ENCODE results near the gene CMYA5.
A peak's percentile ranks its signal among the peaks of the same experiment; 100 is the strongest.
"Not testable (repeated sequence)": the region's sequence is repeated elsewhere in the genome, so short reads cannot be mapped to it uniquely, and the experiment has no call there.

The CMYA5 gene

GRCh38 chr5:79689541-79690466 is at the start of gene CMYA5:
Gene CMYA5, plus strand, starts transcription at chr5:79689836. Its CDS starts 72 bp downstream, at chr5:79689908.
- DNase-seq: peak in 4 of 14 donors; percentile 2 to 32 (median 20)

DNA sequence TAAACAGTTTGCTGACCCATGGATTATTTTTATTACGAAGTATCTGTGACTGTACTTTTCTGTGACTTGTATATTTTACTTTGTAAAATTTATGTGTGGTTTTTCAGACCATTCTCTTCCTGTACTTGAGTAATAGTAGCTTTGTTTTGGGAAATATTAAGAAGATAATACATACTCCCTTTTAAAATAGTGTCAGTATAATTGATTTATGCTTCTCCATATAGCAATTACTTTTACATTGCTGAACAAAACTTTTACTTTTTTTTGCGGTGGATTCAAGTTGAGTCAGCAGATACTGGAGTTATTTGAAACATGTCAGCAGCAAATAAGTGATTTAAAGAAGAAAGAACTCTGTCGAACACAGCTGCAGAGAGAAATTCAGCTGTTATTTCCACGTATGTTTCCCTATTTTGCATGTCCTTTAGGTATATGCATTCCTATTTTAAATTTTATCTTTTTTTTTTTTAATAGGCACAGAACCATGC is 49.0 kb upstream of the CMYA5 start:
- no peak for DNase-seq

GRCh38 chr5:79641414-79641813 is 48.2 kb upstream of the CMYA5 start:
- no peak for DNase-seq

GRCh38 chr5:79642210-79642609 is 47.4 kb upstream of the CMYA5 start:
- DNase-seq: no peak

DNA sequence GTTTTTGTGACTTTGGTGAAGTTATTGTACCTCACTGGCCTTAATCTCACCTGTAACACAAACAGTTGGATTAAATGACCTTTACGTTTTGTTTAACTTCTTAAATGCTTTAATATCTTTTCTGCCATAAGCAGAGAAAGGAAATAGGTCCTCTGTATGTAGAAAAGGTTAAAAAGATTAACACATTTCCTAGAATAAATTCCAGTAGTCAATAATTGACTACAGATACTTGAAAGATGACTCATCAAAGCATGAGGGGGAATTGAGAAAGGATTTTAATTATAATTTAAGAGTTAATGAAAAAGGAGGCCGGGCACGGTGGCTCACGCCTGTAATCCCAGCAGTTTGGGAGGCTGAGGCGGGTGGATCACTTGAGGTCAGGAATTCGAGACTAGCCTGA is 35.8 kb upstream of the CMYA5 start:
- DNase-seq: no peak

GRCh38 chr5:79663212-79663611 is 26.4 kb upstream of the CMYA5 start:
- DNase-seq: no peak

DNA sequence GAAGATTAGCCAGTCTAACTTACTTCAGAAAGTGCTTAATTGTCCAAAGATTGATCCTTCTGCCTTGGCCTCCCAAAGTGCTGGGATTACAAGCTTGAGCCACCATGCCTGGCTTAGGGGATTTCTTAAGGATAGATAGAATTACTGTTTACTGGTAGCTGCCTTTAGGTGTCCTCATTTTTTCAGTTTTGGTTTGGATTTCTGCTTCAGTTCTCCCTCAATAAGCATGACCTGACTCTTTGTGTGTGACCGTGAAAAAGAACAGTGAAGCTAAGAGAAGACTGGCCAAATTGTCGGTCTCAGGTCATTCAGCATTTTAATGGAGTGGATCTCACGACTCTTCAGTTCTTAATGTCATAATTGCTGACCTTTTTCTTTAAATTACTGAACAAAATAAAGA is 22.9 kb upstream of the CMYA5 start:
- DNase-seq: peak in 1 of 14 donors; percentile 3

GRCh38 chr5:79672392-79672791 is 17.2 kb upstream of the CMYA5 start:
- DNase-seq: no peak

DNA sequence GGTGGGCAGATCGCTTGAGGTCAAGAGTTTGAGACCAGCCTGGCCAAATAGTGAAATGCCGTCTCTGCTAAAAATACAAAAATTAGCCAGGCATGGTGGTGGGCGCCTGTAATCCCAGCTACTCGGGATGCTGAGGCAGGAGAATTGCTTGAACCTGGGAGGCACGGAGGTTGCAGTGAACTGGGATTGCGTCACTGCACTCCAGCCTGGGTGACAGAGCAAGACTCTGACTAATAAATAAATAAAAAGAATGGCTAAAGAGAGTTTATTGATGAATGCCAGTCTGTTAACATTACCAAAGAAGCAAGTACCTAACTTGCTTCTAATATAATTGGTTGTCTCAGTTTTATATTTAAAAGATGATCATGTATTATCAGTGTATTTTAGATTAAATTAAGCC is 13.3 kb upstream of the CMYA5 start:
- DNase-seq: not testable (repeated sequence)

DNA sequence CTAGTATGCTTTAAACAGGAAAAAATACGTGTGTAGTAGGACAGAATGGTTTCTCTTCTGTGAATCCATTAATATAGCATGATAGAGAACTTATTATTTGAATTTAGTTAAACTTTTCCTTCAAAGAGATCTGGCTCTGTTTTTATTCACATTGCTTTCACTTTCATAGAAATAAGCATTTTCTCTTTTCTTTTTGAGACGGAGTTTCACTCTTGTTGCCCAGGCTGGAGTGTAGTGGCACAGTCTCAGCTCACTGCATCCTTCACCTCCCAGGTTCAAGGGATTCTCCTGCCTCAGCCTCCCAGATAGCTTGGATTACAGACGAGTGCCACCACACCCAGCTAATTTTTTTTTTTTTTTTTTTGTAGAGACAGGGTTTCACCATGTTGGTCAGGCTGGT is 7.5 kb upstream of the CMYA5 start:
- DNase-seq: not testable (repeated sequence)

- no peak for DNase-seq
These were observed 4.9 kb upstream of the CMYA5 start for GRCh38 chr5:79684782-79685181.

DNA sequence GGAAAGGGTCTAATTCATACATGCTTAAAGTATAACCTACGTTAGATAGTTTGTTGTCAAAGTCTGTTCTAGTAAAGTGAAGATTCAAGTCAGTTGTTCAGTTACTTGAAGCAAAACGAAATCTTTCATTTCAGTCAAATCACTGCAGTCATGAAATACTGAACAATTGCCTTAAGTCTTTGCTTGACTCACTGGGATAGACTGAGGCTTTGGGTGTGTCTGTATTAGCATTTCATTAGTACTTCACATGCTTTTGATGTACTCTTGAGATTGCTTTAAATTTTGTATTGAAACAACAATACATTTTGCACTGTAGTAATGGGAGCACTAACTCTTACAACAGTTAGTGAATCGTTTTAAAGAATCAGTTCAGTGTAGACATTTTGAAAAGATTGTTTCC is 4.0 kb upstream of the CMYA5 start:
- DNase-seq: no peak

DNA sequence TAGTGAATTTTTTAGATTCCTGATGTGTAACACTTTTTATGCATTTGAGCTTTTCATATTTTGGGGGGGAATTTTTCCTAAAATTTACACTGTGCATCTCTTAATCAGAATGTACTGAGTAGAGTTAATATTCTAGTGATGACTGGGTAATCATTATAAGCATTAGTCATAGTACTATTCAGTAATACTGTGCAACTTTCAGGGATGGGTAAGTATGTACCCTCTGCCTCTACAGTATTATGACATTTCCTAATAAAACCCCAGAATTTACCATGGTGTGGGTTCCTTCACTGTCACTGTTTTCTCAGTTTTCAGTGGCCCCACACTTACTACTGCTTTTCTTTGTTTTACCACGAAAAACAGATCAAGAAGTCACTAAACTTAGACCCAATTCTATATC is 2.8 kb upstream of the CMYA5 start:
- no peak for DNase-seq

DNA sequence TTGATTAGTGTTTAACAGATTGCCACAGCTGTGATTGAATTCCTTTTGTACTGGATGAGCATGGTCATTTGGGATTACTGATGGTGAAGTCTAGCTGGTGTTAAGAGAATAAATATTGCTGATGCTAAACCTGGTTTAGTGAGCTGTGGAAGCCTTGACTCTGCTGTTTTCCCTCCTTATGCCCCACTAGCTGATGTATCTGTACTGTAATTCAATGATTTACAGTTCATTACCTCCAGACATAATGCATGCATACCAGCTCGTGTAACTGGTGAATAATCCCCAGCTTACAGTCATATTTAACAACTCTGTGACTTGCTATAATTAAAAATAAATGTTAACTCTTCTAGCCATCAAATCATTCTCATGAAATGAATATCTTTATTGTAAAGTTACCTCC is 1.7 kb upstream of the CMYA5 start:
- no peak for DNase-seq

GRCh38 chr5:79691007-79691406 is 1.4 kb downstream of the CMYA5 start:
- DNase-seq: no peak

DNA sequence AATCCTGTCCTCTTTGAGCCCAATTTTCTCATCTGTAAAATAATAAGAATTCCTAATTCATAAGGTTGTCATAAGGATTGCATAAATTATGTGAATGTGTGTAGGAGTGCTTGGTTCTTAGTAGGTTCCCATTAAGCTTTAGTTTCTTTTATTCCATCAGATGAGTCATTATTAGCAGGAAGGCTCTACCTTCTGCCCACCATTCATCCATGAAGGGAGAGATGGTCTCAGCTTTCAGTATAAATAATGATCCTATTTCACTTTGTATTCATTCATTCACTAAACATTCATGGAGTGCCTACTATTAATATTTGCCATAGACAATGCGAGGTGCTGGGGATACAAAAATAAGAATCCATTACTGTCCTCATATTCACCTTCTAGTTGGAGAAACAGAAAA is 3.0 kb downstream of the CMYA5 start:
- DNase-seq: no peak

- DNase-seq: no peak
These were observed 4.5 kb downstream of the CMYA5 start for GRCh38 chr5:79694183-79694582.

GRCh38 chr5:79694652-79695051 is 5.0 kb downstream of the CMYA5 start:
- DNase-seq: no peak

- DNase-seq: no peak
These were observed 5.9 kb downstream of the CMYA5 start for GRCh38 chr5:79695526-79695925.

DNA sequence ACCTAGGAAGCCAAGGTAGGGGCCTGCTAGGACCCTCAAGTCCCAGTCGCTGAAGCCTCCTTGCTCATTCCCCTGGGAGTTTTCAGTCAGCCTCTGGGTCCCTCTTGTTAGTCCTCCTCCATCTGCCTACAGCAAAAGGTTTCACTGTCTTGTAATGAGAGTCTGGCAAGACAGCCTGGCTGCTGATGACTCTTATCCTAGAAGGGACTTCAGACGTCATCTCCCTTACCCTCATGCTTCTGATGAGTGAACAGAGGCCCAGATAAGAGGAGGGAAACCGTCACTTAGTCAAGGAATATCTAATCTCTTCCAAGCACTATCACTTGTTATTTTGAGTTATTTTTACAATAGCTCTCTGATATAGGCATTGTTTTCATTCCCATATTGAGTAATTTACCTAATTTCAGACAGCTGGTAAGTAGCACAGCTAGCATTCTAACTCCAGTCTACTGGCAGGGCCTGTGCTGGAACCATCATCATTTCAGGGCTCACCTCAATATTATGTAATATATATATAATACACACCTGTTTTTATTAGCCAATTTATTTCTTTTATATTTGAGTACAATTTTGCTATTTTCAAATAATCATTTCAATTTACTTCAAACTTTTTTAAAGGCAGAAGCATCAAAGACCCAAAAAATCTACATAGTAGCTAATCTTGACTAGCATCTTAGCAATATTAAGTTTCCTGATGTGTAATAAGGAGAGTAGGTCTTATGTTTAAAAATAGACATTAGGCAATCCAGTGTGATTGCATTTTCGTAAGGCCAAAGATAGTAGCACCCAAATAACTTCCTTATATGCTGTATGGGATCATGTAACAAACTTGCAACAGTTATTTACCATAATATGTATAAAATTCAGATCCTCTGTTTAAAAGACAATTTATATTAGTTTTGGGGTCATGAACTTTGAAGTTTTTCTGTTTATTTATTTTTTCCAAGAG is 7.9 kb downstream of the CMYA5 start:
- DNase-seq: no peak

GRCh38 chr5:79699763-79700400 is 10.2 kb downstream of the CMYA5 start:
- no peak for DNase-seq

GRCh38 chr5:79702606-79703380 is 13.2 kb downstream of the CMYA5 start:
- no peak for DNase-seq

All from C1 segment of cervical spinal cord (tissue), 14 donors.